Measurements from ENCODE around the gene CNN2. TPM values are rescaled to one million over a fixed set of nuclear protein-coding genes. Genes with fewer than 3 reads are reported as not detected.

CNN2 gene
- total and polyA plus RNA-seq, 2 of the 13 experiments (the other 11 are each of a cell fraction or from before 2014, with no cell fraction given): 63.6 to 70.0 TPM

DNA sequence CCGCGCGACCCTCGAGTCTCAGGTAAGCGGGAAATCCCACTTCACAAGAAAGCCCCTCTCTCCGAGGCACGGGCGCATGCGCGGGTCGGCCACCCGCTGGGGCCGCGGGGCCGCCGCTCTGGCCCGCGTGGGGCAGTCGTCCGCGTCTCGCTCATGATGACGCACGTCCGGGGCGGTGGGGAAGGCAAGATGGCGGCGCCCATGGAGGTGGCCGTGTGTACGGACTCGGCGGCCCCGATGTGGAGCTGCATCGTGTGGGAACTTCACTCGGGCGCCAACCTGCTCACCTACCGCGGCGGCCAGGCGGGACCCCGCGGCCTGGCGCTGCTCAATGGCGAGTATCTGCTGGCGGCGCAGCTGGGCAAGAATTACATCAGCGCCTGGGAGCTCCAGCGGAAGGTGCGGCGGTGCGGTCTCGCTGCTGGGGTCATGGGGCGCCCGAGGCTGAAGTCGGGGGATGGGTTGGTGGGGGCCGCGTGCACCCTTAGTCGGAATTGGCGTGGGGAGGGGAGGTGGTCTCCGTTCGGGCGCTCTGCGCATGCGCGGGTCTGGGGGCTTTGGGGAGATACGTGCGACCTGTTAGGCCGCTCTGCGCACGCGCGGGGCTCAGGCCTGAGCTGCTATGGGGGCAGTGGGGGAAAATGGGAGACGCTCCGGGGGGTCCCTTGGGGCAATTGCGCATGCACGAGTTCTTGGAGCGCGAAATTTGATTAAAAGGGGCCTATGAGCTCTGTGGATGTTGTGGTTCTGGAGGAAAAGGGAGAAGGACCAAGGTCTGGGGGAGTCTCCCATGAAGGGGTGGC, 42.0 kb upstream of the CNN2 start, which contains the start of gene WDR18 (continued):
- TF ChIP-seq ZNF337 (CRISPR knock-in tag; IDR thresholded peaks at IDR 0.05; ENCODE audit: borderline replicate concordance, low read depth) (0 out of 2 replicates have a peak, but pooled peaks have one; percentile 68), DNMT3B (CRISPR knock-in tag; conservative IDR thresholded peaks at IDR 0.05) (no peak), NFYB (CRISPR knock-in tag; IDR thresholded peaks at IDR 0.05) (no peak), ZNF724P (CRISPR knock-in tag; IDR thresholded peaks at IDR 0.05; ENCODE audit: borderline replicate concordance) (no peak; the same call in 1 of the 2 replicates), ZNF282 (IDR thresholded peaks at IDR 0.05; ENCODE audit: partially characterized antibody) (no peak), ZNF10 (CRISPR knock-in tag; IDR thresholded peaks at IDR 0.05; ENCODE audit: borderline replicate concordance, low read depth) (no peak), SMAD9 (CRISPR knock-in tag; IDR thresholded peaks at IDR 0.05) (0 out of 2 replicates have a peak, but pooled peaks have one; percentile 35), SUZ12 (IDR thresholded peaks at IDR 0.05; ENCODE audit: low read depth, low read length) (no peak), ZNF670 (CRISPR knock-in tag; IDR thresholded peaks at IDR 0.05; ENCODE audit: borderline replicate concordance) (peak; percentile 72; the same call in 1 of the 2 replicates), SOX6 (IDR thresholded peaks at IDR 0.05) (no peak), SOX6 (CRISPR knock-in tag; IDR thresholded peaks at IDR 0.05) (no peak; the same call in 1 of the 2 replicates), NKX3-1 (CRISPR knock-in tag; IDR thresholded peaks at IDR 0.05) (no peak), KLF9 (CRISPR knock-in tag; IDR thresholded peaks at IDR 0.05; ENCODE audit: low read depth) (no peak), PRMT3 (CRISPR knock-in tag; IDR thresholded peaks at IDR 0.05; ENCODE audit: borderline replicate concordance, low read depth) (no peak), STAT5B (CRISPR knock-in tag; IDR thresholded peaks at IDR 0.05) (no peak), ZSCAN20 (CRISPR knock-in tag; IDR thresholded peaks at IDR 0.05; ENCODE audit: borderline replicate concordance) (no peak), ZNF33B (CRISPR knock-in tag; IDR thresholded peaks at IDR 0.05) (no peak), DR1 (CRISPR knock-in tag; IDR thresholded peaks at IDR 0.05) (no peak), ZNF235 (CRISPR knock-in tag; IDR thresholded peaks at IDR 0.05; ENCODE audit: borderline replicate concordance) (peak; percentile 21; the same call in 1 of the 2 replicates), ZNF703 (CRISPR knock-in tag; IDR thresholded peaks at IDR 0.05; ENCODE audit: borderline replicate concordance) (no peak), ZFY (CRISPR knock-in tag; IDR thresholded peaks at IDR 0.05) (peak; percentile 77), GZF1 (CRISPR knock-in tag; IDR thresholded peaks at IDR 0.05) (0 out of 2 replicates have a peak, but pooled peaks have one; percentile 20), ZNF333 (CRISPR knock-in tag; IDR thresholded peaks at IDR 0.05; ENCODE audit: borderline replicate concordance) (no peak), RAD21 (CRISPR knock-in tag; IDR thresholded peaks at IDR 0.05) (peak; percentile 58), ZNF446 (CRISPR knock-in tag; IDR thresholded peaks at IDR 0.05) (peak; percentile 77; the same call in 1 of the 2 replicates)
- TF ChIP-seq, protein P1, sequence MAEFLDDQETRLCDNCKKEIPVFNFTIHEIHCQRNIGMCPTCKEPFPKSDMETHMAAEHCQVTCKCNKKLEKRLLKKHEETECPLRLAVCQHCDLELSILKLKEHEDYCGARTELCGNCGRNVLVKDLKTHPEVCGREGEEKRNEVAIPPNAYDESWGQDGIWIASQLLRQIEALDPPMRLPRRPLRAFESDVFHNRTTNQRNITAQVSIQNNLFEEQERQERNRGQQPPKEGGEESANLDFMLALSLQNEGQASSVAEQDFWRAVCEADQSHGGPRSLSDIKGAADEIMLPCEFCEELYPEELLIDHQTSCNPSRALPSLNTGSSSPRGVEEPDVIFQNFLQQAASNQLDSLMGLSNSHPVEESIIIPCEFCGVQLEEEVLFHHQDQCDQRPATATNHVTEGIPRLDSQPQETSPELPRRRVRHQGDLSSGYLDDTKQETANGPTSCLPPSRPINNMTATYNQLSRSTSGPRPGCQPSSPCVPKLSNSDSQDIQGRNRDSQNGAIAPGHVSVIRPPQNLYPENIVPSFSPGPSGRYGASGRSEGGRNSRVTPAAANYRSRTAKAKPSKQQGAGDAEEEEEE (CRISPR knock-in tag; IDR thresholded peaks at IDR 0.05; ENCODE audit: borderline replicate concordance): 0 out of 2 replicates have a peak, but pooled peaks have one; percentile 23
- TF ChIP-seq, protein P2, sequence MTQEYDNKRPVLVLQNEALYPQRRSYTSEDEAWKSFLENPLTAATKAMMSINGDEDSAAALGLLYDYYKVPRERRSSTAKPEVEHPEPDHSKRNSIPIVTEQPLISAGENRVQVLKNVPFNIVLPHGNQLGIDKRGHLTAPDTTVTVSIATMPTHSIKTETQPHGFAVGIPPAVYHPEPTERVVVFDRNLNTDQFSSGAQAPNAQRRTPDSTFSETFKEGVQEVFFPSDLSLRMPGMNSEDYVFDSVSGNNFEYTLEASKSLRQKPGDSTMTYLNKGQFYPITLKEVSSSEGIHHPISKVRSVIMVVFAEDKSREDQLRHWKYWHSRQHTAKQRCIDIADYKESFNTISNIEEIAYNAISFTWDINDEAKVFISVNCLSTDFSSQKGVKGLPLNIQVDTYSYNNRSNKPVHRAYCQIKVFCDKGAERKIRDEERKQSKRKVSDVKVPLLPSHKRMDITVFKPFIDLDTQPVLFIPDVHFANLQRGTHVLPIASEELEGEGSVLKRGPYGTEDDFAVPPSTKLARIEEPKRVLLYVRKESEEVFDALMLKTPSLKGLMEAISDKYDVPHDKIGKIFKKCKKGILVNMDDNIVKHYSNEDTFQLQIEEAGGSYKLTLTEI (CRISPR knock-in tag; conservative IDR thresholded peaks at IDR 0.05): no peak
- TF ChIP-seq, protein P3, sequence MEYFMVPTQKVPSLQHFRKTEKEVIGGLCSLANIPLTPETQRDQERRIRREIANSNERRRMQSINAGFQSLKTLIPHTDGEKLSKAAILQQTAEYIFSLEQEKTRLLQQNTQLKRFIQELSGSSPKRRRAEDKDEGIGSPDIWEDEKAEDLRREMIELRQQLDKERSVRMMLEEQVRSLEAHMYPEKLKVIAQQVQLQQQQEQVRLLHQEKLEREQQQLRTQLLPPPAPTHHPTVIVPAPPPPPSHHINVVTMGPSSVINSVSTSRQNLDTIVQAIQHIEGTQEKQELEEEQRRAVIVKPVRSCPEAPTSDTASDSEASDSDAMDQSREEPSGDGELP (IDR thresholded peaks at IDR 0.05; ENCODE audit: borderline replicate concordance, low read depth): peak; percentile 49; the same call in 1 of the 2 replicates

All from HepG2 (cell line).